Parathyroid adenoma (tissue), 2 donors: ENCODE measurements around the gene SEPTIN8.
A peak's percentile ranks its signal among the peaks of the same experiment; 100 is the strongest.

ENCODE experiments used
- H2AFZ ChIP-seq: fragments of 300-600 bp; sonication (generic); one replicate; pipeline ENCODE4 v1.7.0; 2017; ENCODE audit warnings: antibody characterized with exemption, mild to moderate bottlenecking
- H3K27ac ChIP-seq: fragments of 300-600 bp; sonication (generic); one replicate; pipeline ENCODE4 v1.7.0; 2017
- H3K27me3 ChIP-seq: fragments of 300-600 bp; sonication (generic); one replicate; pipeline ENCODE4 v1.7.0; 2017; ENCODE audit warnings: low read length; ENCODE audit not compliant: control insufficient read depth, insufficient read depth
- H3K36me3 ChIP-seq: fragments of 300-600 bp; sonication (generic); one replicate; pipeline ENCODE4 v1.7.0; 2017; ENCODE audit warnings: low read length; ENCODE audit not compliant: control insufficient read depth, insufficient read depth
- H3K4me1 ChIP-seq: fragments of 300-600 bp; sonication (generic); one replicate; pipeline ENCODE4 v1.7.0; 2017; ENCODE audit warnings: control low read depth
- H3K4me2 ChIP-seq: fragments of 300-600 bp; sonication (generic); one replicate; pipeline ENCODE4 v1.7.0; 2017; ENCODE audit warnings: low read length
- H3K4me3 ChIP-seq: fragments of 300-600 bp; sonication (generic); one replicate; pipeline ENCODE4 v1.7.0; 2017; ENCODE audit warnings: low read depth, low read length
- H3K79me2 ChIP-seq: fragments of 300-600 bp; sonication (generic); one replicate; pipeline ENCODE4 v1.7.0; 2017; ENCODE audit warnings: control low read depth
- H3K9ac ChIP-seq: fragments of 300-600 bp; sonication (generic); one replicate; pipeline ENCODE4 v1.7.0; 2017; ENCODE audit warnings: mild to moderate bottlenecking
- H3K9me3 ChIP-seq: fragments of 300-600 bp; sonication (generic); one replicate; pipeline ENCODE4 v1.7.0; 2017; ENCODE audit warnings: low read length; ENCODE audit not compliant: control insufficient read depth
- CTCF ChIP-seq: fragments of 300-600 bp; sonication (generic); IDR thresholded peaks from one replicate; pipeline ENCODE4 v1.7.0; 2017; ENCODE audit warnings: antibody characterized with exemption, mild to moderate bottlenecking
- donor health status: primary hyperparathyroidism.

The SEPTIN8 gene

DNA sequence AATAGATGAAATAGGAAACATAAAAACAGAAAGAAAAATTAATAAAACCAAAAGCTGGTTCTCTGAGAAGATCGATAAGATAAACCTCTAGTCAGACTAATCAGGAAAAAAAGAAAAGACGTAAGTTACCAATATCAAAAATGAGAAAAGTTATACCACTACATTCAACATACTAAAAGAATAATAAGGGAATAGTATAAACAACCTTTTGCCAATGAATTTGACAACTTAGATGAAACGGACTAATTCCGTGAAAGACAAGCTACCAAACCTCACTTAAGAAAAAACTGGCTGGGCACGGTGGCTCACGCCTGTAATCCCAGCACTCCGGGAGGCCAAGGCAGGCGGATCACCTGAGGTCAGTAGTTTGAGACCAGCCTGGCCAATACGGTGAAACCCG lies 47.1 kb downstream of the SEPTIN8 start:
- Histone ChIP-seq H3K9me3 (no peaks in the 10 kb centered on the region), H3K36me3 (no peaks in the 10 kb centered on the region), H3K4me2 (no peak overlapping the region), H2AFZ (no peak overlapping the region), H3K27me3 (no peaks in the 10 kb centered on the region), H3K79me2 (peaks cover 19% of the 10 kb centered on the region), H3K27ac (no peak overlapping the region), H3K4me1 (no peaks in the 10 kb centered on the region), H3K4me3 (no peak overlapping the region), H3K9ac (no peak overlapping the region)
- TF ChIP-seq CTCF = no peak

DNA sequence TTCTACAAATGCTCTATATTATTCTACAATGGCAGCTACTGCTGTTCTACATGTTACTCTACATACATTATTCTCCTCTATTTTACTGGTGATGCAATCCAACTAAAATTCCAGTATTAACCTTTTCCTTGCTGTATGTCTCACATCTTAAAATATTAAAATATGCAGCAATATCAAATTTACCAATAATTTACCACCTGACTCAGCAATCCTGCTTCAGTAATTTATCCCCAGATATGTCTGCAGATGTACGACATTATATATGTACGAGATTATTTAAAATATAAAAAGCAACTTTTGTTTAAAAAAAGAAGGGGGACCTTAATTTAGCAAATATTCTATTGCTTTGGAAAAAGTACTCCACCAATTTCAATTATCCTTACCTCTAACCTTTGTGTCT lies 51.3 kb downstream of the SEPTIN8 start:
- H3K79me2 ChIP-seq = peaks cover 12% of the 10 kb centered on the region
- no peaks in the 10 kb centered on the region for H3K27me3 ChIP-seq
- H3K36me3 ChIP-seq = no peaks in the 10 kb centered on the region
- no peak overlapping the region for H3K9ac ChIP-seq
- H3K27ac ChIP-seq = no peak overlapping the region
- peaks cover 2% of the 10 kb centered on the region for H3K4me1 ChIP-seq
- no peak overlapping the region for H3K4me2 ChIP-seq
- no peaks in the 10 kb centered on the region for H3K9me3 ChIP-seq
- H2AFZ ChIP-seq = no peak overlapping the region
- H3K4me3 ChIP-seq = no peak overlapping the region
- no peak for TF ChIP-seq CTCF

GRCh38 chr5:132718544-132719312 lies 58.3 kb downstream of the SEPTIN8 start:
- H3K27ac ChIP-seq = no peak overlapping the region
- no peak overlapping the region for H3K4me3 ChIP-seq
- H3K4me2 ChIP-seq = no peak overlapping the region
- no peaks in the 10 kb centered on the region for H3K27me3 ChIP-seq
- no peak overlapping the region for H2AFZ ChIP-seq
- no peaks in the 10 kb centered on the region for H3K36me3 ChIP-seq
- TF ChIP-seq CTCF = no peak
- no peak overlapping the region for H3K9ac ChIP-seq
- peaks cover 2% of the 10 kb centered on the region for H3K4me1 ChIP-seq
- H3K79me2 ChIP-seq = peaks cover 2% of the 10 kb centered on the region
- H3K9me3 ChIP-seq = no peaks in the 10 kb centered on the region

GRCh38 chr5:132714456-132715307 lies 62.4 kb downstream of the SEPTIN8 start:
- TF ChIP-seq CTCF = peak; percentile 19
- Histone ChIP-seq H3K4me2 (no peak overlapping the region), H3K4me1 (no peaks in the 10 kb centered on the region), H3K36me3 (no peaks in the 10 kb centered on the region), H3K27me3 (no peaks in the 10 kb centered on the region), H3K79me2 (no peaks in the 10 kb centered on the region), H3K9me3 (no peaks in the 10 kb centered on the region), H2AFZ (no peak overlapping the region), H3K27ac (no peak overlapping the region), H3K4me3 (no peak overlapping the region), H3K9ac (no peak overlapping the region)
